GM18873 (cell line): ENCODE measurements around the gene HEATR9.

Source experiments
- ATAC-seq: cut with Tn5 transposase; IDR thresholded peaks from one replicate; pipeline ENCODE4 v1.9.1; 2021; ENCODE audit warnings: mild to moderate bottlenecking, moderate library complexity, moderate number of reproducible peaks; ENCODE audit not compliant: unreplicated experiment, low FRiP score

Gene HEATR9

DNA sequence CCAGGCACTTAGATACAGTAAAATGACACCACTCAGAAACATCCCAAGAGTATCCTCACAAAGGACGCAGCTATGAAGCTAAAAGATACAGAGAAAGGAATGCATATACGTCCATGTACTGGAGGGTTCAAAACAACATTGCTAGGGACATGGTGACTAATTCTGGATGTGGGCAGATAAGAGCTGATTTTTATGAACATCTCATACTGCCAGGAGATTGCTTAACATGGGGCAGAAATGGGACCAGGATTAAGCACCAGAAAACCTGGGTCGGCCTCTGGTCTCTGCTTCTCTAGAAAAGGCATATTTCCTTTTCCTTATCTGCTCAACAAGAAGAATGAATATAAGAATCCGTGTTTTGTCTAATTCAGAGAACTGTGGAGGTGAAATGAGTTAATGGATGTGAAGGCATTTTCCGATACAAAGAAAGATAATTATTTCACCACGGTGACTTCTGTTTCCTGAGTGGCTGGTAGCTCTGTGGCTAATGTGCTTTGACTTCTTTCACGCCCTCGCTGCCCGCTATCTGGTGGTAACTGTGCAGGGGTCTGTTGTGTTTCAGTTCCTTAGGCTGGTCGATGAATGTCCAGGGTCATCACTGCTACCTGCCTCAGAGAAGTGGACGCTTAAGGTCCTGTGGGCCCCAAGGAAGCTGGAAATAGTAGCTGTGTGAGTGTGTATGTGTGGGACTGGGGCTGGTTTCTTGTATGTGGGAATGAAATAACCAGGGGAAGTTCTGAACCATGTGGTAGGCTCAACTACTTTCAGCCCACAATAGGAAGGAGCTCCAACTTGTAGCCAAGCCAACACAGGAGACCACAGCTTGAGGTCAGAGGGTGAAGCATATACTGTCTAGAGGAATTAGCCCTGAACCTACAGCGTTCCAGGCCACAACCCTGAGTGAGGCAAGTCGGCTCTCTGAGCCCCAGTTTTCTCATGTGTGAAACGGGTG is 27.2 kb upstream of the HEATR9 start:
- ATAC-seq, result no peak

- no peak for ATAC-seq
Observed at GRCh38 chr17:35894206-35894605, 25.5 kb upstream of the HEATR9 start.

- no peak for ATAC-seq
Observed at GRCh38 chr17:35893751-35894150, 25.1 kb upstream of the HEATR9 start.

DNA sequence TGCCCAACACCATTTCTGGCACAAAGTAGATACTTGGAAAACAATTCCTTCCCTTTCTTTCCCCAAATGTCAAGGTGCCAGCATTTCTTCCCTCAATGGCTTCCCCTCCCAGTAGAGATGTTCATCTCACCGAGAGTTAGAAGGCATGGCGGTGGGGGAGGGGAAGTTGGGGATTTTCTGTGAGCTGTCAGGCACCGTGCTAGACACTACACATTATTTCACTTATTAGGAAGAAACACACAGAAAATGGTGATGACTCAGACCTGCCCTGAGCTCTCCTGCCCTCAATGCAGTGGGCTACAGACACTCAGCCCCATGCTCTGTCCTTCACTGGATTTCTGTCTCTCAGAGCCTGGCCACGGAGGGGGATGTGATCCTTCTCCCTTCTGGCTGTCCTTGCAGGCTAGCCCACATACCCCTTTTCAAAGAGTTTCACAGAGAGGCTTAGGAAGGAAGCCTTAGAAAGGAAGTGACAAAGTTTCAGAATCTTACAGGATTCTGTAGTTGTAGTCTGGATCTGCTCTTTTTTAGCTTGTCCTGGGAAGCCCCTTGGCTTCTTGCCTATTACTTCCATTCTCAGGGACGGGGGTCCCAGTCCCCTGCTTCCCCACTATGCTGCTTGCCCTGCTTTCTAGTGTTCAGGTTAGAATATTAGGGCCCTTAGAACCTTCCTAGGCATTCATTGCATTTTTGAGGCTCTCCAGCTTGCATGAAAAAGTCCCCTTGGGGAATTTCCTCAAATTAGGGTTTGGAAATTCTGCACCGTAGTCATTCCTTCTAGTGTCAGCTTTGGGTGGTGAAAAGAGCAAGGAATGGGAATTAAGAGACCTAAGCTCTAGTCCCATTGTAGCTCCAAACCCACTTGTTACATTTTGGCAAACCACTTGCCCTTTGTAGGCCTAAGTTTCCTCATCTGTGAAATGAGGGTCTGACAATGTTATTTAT is 23.7 kb upstream of the HEATR9 start:
- no peak for ATAC-seq

DNA sequence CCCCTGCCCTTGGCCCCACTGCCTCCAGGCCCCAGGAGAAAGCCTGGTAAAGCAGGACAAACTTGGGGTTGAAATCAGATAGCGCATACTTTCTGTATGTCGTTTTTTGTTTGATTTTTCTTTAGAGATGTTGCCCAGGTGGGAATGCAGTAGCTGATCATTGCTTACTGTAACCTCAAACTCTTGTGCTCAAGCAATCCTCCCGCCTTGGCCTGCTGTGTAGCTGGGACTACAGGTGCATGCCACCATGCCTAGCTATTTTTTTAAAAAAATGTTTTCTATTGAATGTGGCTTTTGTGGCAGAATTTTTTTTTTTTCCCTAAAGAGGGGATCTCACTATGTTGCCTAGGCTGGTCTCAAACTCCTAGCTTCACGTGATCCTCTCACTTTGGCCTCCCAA is 22.6 kb upstream of the HEATR9 start:
- no peak for ATAC-seq

GRCh38 chr17:35890774-35891155 is 22.1 kb upstream of the HEATR9 start:
- no peak for ATAC-seq

DNA sequence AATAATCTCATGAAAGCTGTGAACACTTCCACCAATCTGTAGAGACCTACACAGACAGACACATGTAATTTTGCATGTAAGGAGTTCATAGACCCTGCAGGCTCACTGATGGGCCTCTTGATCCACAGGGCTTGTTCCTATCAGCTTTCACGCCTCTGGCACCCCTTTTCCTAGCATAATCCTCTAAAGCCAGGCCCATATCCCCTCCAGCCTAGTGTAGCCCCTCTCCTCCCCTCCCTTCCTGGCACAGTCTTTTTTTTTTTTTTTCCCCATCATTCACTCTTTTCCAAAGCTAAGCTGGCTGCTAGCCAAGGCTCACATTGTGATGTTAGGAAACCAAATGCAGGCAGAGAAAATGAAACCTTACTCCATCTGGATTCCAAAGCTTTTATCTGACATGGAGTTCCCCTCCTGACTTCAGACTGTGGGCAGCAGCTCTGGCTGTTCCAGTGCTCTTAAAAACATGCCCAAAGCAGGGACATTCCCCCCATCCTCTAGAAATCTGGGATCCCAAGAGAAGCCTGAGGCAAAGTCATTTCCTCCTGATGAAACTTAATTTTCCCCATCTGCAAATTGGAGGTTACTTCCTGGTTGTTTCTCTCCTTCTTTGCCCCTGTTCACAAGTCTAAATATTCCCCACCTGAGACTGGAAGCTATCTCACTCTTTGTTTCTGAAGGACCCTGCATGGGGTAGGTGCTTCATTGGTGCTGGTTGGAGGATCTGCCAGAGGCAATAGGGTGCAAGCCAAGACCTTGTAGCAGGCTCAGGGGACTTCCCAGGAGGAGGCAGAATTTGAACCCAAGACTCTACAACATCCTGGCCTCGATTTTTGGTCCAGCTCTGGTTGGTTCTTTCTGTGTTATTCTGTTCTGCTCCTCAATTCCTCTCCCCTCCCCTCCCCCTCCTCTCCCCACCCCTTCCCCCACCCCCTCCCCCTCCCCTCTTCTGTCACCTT is 21.4 kb upstream of the HEATR9 start:
- ATAC-seq, result no peak

GRCh38 chr17:35889241-35889640 is 20.6 kb upstream of the HEATR9 start:
- no peak for ATAC-seq

DNA sequence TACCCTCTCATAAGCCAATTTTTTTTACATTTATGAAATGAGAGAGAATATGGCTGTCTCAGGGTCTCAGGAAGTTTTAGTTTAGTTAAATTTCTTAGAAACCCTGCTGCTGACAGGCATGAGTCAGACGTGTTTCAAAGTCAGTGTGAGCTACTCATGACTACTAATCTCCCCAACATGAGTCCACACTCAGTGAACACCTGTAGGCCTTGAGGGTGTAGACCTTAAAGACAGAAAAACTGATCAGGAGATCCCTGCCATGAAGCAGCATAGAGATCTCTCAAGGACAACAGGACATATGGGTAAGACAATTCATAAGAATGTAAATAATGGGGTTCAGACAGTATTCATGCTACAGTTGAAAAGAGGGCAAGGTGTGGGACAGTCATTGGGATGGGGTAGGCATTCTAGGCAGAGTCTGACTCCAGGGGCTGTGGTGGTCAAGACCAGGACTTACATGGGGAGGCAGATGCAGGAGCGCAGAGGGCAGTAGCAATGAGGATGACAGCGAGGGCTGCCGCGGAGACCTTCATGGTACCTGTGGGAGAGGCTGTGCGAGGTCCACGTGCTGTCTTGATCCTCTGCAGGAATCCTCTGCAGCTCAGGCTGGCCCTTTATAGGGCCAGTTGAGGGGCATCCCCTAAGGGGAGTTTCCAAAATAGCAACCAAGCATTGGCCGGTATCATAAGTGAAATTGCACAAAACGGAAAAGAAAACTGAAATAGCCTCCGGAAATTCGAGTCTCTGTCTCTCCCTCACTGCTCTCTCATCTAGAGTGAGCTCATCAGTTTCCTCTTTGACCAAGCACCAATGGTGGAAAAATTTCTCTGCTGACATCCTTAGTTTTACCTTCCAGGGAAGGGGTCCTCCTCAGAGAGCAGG is 11.3 kb upstream of the HEATR9 start, which contains the start of gene CCL5:
CCL5 (minus strand) TSS at position 588 of the 882 bp plus-strand sequence.
- ATAC-seq, result peak; percentile 89

DNA sequence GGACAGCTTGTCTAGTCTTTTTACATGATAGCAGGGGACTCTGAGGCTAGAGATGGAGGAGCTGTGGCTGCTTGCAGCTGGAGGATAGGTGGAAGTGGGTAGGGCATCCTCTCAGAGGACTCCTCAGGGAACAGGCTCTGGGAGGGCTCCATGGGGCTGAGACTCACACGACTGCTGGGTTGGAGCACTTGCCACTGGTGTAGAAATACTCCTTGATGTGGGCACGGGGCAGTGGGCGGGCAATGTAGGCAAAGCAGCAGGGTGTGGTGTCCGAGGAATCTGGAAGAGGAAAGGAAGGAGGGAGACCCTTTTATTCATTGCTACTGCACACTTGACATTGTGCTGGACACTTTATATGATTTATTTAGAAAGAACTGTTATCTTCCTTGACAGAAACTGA is 9.7 kb upstream of the HEATR9 start:
- no peak for ATAC-seq

DNA sequence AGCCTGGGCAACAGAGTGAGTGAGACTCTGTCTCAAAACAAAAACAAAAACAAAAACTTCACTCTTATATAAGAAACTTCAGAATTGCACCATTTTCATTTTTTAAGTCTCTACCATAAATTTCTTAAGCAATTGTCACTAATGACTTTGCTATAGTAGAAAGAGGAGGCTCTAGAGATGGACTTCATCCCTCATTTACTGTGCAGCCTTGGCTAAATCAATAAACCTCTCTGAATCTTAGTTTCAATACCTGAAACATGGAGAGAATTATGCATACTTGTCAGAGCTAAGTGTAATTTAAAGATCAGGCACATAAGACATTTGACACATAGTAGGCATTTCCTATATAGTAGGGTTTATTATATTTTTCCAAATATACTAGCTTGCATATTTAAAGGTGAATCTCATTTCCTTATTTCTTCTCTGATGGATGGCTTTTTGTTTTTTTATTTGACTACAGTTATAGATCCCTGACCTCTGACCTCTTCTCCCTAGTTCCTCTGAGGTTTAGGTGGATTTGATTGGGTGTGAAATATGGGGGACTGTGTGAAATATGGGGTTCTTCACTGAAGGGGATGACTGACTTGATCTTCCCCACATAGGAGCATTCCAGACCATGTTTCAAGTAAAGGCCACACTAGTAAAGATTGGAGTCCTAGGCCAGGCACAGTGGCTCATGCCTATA is 8.8 kb upstream of the HEATR9 start:
- no peak for ATAC-seq

- no peak for ATAC-seq
Observed at GRCh38 chr17:35876534-35876933, 7.8 kb upstream of the HEATR9 start.

DNA sequence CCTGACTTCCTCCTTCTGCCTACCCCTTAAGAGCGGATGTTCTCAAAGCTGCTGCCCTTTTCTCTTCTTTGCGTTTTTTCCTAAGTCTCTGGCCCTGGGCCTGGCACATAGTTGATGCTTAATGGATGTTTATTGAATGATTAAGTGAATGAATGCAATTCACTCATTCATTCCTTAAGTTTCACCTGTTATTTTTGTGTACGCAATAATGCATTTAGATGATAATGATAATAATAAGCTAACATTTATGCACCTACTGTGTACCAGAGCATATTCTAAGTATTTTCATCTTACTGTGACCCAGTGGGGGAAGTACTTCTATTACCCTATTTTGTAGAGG is 7.1 kb upstream of the HEATR9 start:
- ATAC-seq, result no peak

- no peak for ATAC-seq
Observed at GRCh38 chr17:35875072-35875799, 6.5 kb upstream of the HEATR9 start.

GRCh38 chr17:35872196-35872980 is 3.7 kb upstream of the HEATR9 start:
- ATAC-seq, result no peak

- no peak for ATAC-seq
Observed at GRCh38 chr17:35870906-35871819, 2.5 kb upstream of the HEATR9 start.
